GM18867 (cell line): Measurements from ENCODE around the gene SEC14L1.
"Not testable (repeated sequence)": the region's sequence is repeated elsewhere in the genome, so short reads cannot be mapped to it uniquely, and the experiment has no call there.

Experiments used
- ATAC-seq: cut with Tn5 transposase; IDR thresholded peaks from one replicate; pipeline ENCODE4 v1.9.1; 2021; ENCODE audit warnings: mild to moderate bottlenecking, moderate library complexity; ENCODE audit not compliant: unreplicated experiment

SEC14L1 gene

DNA sequence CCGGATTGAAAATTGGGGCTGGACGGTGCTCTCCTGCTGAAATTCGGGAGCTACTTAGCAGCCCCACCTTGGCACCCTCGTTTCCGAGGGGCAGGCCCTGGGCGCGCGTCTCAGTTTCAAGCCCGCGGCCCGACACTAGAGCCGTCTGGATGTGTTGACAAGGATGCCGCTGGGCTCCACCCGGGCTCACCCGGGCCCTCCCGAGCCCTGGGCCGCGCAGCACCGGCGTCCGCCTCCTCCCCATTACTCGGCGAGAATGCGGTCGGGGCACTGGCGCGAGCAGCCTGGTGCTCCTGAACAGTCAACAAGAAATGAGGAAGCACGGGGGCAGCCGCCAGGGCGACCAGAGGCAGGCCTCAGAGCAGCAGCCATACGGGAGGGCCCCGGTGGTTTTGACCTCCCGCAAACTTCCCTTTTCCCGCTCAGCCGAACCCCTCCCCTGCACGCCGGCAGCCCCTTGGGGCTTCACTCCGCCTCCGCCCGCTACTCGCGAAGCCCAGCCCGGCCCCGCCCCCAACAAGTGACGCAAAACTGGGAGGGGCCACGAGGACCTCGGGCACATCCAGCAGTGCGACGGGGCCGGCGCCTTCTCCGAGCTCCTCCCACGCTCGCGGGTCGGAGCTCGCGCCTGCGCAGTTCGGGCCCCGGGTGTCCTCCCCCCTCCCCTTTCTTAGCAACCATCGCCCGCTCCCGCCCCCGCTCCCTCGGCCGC, 447 bp upstream of the SEC14L1 start:
- ATAC-seq: peak; percentile 82

DNA sequence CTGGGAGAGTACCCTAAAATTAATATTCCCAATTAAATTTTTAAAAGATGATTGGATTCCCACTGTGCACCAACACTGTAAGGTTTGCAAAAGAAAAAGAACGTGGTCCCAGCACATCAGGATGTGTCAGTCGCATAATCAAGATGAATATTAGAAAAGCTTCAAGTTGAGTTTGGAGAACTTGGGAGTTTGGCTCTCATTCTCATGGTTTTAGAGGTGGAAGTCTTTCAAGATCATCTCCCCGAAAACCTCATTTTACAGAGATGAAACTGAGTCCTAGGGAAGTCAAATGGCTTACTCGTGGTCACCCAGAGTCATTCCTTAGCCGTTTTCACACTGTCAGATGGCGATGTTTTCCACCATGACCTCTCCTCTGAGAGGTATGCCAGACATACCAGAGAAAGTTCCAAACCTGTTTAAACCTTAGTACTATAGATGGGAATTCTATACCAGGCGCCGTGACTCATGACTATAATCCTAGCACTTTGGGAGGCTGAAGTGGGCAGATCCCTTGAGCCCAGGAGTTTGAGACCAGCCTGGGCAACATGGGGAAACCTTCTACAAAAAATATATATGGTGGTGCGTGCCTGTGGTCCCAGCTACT, 1.2 kb downstream of the SEC14L1 start:
- no peak for ATAC-seq

DNA sequence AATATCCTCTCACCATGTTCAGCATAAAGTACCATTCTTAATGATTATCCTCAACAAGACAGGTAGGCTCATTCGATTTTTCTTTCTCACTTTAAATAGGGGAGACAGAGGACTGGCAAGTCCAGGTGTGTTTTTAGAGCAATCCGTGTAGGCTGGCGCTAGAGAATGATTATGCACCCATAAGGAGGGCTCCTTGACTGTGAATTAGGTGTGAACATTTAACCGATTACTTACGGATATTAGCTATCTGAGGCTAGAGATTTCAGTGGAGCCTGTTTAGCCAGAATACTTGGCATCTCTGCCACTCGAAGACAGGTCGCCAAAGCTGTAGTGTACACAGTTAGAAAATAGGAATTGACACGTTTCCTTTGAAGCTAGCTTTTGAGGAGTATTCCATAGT, 1.9 kb downstream of the SEC14L1 start:
- ATAC-seq: no peak

DNA sequence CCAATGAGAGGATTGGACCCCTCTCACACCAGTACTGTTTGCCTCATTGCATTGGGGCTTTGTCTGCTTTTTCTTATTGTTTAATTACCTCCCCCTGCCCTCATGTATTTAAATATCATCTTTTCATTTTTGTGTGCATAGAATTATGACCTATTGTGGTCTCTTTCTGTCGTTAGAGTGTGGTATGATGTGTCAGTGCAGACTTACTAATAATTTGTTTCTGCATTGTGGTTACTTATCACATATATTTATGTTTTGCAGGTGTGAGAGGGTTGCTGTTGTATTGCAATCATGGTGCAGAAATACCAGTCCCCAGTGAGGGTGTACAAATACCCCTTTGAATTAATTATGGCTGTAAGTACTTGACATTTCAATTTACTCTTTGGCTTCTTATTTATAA, 2.5 kb downstream of the SEC14L1 start:
- ATAC-seq: no peak

DNA sequence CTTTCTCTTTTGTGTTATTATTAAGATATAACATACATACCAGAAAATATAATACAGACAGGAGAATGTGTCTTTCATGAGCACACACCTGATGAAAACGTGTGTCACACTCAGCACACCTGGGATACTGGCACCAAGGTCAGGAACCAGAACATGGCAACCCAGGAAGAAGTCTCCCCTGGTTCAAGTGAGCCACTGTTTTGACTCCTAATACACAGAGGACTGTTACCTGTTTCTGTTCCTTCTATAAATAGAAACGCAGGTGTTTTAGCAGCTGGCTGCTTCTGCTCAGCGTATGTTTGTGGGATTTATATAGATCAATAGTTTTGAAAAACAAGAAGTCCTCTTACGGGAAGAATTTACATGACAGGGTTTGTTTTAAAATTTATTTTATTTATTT, 3.5 kb downstream of the SEC14L1 start:
- ATAC-seq: no peak

DNA sequence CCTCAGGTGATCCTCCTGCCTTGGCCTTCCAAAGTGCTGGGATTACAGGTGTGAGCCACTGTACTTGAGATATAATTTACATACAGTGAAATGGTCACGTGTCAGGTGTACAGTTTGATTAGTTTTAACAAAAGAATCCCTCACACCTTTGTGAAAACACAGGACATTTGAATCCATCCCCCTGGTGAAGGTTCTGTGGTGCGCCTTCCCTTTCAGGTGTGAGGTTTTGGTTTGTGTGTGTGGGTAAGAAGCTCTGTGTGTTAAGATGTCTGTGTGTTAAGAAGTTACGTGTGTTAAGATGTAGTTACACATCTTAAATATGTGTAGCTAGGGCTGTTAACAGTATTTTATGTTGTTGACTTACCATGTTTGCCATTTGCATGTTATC, 4.4 kb downstream of the SEC14L1 start:
- ATAC-seq: no peak

DNA sequence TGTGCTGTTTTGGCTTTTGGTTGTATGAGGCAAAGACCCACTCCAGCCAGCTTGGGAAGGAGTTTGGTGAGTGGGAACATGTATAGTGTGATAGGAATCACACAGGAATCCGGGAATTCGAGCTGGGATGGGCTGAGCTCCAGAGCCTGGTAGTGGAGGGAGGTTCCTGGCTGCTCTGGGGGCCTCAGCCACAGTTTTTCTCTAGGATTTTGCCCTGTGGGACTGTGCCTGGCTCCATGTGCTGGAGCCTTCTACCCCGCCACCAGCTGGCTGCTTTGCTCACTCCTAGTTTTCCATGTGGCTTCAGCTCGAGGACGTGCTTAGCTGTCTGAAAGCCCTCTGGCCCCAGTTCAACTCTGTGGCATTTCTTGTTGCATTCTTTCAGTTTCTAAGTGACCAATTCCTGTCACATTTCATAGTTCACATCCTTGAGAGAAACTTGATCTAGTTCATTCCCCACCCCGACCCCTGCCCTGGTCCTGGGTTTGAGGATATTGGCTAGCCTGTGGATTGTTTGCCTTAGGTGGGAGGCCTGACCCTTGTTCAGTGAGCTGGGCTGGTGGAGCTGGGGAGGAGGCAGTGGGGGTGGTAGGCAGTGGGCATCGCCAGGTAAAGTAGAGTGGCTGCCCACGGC, 5.0 kb downstream of the SEC14L1 start:
- no peak for ATAC-seq

DNA sequence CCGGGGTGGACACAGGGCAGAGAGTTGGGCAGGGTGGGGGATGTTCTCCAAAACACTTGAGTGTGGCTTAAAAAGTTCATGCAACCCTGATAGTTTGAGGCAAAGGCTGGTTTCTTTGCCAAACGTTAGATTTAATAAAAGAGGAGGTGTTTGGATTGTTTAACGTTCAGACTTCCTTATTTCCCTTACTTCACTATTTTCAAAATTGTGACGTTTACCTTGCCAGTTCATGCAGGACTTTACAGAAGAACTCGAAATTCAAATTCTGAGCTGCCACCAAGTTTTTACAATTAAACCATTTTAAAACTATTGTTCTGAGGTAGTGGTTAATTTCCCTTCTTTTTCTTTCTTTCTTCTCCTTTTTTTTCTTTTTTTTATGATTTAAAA, 5.5 kb downstream of the SEC14L1 start:
- no peak for ATAC-seq

DNA sequence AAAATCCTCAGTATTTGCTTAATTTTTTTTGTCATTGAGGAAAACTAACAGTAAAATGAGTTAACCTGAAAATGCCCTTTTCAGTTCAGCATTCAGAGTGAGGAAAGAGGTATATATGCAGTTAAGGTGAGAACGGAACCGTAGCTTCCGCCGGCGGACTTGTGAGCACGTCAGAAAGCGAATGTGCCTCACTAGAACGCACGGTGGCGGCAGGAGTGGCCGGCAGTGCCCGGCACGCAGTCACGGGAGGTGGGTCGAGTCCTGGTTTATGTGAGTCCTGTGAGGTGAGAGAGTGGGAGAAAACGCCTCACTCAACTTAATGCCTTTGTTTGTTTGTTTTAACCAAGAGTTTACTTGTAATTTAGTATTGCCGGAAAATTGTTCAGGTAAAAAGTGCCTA, 6.1 kb downstream of the SEC14L1 start:
- no peak for ATAC-seq

DNA sequence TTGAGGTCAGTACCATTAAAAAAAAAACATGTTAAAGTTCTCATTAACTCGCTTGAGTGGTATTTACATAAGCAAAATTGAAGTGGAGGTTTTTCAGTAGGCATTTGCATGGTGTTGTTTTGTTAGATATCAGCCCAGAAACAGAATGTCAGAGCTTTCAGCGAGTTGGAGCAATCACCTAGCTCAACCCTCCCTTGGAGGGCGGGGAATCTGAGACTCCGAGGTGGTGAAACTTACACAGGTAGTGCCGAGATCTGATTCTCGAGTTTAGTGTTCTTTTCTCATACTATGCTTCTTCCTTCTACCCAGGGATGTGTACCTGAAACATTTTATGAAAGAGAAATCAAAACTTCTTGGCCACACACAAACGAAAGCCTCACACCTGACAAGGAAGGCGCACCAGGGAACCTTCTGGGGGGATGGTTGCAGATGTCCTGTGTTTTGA, 6.6 kb downstream of the SEC14L1 start:
- ATAC-seq: peak; percentile 64

DNA sequence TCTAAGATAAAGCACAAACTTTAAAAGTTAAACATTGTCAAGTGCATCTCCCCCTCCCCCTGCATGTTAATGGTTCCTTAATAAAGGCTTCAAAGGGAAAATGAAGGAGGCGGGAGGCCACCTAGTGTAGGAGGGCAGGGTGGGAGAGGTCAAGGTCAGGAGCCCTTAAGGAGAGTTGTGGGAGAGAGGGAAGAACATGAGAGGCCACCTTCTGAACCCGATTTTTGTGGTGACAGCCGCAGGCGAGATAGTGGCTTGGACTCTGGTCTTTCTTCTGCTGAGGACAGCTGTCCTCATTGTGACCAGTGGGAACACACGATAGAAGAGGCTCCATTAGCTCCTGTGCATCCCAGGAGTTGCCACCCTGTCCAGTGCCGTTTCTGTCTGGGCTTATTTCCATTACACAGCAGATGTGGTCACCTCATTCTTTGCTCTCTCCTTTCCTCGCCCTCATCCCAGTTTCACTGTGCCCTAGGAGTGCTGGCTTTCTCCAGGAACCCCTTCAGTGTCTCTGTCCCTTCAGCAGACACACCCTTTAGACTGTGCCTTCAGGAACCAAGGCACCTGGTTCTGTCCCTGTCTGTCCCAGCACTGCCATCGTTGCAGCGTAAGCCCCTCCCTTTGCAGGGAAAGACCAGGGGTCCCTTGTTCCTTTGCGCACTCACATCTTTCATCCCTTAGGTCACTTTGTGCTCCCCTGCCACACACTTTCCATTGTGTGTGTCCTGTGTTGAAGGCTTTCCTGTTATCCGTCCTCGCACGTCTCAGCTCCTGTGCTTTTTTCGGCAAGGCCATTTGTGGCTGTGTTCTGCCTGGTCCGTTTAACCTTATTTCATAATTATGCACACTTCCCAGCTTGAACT, 7.5 kb downstream of the SEC14L1 start:
- no peak for ATAC-seq

DNA sequence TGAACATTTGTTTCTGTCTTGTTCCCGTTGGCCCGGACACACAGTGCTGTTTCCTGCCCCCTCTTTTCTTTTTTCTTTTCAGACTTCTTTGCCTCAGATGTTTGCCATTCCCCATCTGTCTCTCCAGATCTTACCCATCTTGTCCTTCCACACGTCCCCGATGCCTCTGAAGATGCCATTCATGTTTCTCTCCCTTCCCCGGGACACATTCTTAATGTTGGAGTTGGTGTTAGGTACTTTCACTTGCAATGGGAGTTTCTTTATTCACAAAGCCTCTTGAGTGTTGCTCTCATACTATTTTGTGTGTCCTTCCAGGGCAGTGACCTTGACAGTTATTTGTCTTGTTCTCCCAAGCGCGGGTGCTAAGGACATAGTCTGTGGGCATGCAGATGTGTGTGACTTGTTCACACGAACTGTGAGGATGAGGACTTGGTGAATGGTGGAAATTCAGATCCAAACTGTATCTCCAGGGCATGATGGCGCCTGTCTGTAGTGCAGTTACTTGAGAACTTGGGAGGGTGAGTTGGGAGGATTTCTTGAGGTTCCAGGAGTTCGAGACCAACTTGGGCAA, 8.3 kb downstream of the SEC14L1 start:
- ATAC-seq: no peak

DNA sequence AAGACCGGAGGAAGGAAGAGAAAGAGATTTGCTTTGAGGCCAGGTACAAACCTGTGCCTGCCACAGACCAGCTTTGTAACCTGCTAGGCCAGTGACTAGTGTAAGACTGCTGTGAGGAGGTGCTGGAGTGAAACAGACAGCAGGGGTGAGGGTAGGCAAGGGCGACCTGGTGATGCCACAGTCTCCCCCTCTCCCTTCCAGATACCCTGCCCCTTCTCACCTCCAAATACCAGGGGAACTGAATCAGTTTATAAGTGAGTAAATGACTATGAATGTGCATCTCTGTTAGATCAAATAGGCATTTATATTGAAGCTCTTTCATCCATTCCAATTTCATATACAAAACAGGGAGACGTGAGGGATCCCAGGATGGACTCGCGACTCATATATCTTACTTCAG, 9.4 kb downstream of the SEC14L1 start:
- no peak for ATAC-seq

DNA sequence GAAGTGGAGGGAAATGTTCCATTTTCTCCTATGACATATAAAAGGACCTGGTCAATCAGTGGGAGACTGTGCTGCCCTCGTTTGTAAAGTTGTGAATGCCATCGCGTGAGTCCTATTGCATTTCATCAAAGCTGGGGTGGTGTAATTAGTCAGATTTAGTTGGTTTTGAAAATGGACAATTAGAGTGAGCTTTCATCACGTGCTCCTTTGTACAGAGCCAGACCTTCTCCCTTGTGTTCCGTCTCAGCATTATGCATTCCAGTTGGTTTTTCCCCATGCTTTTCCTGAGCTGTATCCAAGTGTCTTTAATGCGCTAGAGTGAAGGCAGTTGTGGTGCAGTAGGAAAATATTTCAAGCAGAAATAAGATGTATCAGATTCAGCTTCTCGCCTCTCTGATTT, 10.4 kb downstream of the SEC14L1 start:
- no peak for ATAC-seq

DNA sequence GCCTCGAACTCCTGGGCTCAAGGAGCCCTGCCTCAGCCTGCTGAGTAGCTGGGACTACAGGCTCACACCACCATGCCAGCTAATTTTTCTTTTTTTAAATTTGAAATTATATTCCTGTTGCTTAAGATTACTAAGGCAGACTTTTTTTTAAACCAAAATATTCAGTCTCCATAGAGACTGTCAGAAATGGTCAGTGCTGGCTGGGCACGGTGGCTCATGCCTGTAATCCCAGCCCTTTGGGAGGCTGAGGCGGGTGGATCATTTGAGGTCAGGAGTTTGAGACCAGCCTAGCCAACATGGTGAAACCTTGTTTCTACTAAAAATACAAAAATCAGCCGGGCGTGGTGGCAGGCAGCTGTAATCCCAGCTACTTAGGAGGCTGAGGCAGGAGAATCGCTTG, 11.3 kb downstream of the SEC14L1 start:
- ATAC-seq: not testable (repeated sequence)

DNA sequence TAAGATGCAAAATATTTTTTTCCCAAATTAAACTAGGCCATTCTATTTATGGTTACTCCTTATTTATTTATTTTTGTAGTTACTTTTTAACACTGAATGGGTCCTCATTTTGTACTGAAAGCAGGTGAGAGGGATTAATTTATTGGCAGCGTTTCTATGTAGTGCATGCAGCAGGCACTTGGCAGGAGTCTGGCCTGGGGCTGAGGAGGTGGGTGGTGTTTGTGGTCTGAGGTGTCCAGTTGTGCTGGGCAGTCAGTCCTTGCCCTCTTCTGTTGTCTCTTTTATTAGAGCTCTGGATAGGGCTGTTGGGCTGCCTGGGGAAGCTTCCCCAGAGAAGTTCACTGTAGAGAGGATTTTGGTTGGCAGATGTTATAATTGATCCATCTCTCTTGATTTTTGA, 12.7 kb downstream of the SEC14L1 start:
- no peak for ATAC-seq

DNA sequence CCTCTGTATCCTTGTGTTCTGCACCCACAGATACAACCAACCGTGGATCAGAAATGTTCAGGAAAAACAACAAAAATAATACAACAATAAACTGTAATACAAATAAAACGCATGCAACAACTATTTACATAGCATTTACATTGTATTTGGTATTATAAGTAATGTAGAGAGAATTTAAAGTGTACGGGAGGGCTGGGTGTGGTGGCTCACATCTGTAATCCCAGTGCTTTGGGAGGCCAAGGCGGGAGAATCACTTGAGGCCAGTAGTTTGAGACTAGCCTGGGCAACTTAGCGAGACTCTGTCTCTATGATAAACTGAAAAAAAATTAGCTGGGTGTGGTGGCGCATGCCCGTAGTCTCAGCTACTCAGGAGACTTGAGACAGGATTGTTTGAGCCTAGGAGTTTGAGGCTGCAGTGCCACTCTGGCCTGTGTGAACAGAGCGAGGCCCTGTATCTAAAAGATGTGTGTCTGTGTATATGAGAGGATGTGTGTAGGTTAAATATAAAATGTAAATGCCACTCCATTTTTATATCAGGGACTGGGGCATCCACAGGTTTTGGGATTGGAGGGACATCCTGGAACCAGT, 13.3 kb downstream of the SEC14L1 start:
- no peak for ATAC-seq

DNA sequence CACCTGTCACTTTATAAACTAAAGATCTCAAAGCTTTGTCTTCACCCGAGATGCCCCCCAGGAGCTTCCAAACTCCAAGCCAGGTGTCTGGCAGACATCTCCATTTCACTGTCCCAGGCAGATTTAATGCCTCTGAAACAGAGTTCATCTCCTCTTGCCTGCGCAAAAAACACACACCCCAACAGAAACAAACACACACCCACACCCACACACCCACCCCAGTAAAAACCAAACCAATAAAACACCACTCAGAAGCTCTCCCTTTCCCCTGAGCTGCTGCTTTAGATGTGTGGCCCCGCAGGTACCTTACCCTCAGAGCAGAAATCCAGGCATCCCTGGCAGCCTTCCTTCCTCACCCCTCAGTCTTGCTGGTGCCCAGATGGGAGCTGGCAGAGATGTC, 14.4 kb downstream of the SEC14L1 start:
- ATAC-seq: no peak

DNA sequence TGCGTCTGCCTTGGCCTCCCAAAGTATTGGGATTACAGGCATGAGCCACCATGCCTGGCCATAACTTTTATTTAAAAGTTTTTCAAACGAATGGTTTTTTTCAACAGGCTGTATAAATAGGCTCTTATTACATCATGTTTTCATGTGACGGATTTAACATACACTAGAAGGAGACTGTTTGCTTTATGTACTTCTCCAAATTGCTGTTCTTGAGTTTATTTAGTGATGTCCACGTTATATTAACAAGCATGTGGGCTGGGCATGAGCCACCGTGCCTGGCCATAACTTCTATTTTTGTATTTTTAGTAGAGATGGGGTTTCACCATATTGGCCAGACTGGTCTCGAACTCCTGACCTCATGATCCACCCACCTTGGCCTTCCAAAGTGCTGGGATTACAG, 17.0 kb downstream of the SEC14L1 start:
- not testable (repeated sequence) for ATAC-seq

DNA sequence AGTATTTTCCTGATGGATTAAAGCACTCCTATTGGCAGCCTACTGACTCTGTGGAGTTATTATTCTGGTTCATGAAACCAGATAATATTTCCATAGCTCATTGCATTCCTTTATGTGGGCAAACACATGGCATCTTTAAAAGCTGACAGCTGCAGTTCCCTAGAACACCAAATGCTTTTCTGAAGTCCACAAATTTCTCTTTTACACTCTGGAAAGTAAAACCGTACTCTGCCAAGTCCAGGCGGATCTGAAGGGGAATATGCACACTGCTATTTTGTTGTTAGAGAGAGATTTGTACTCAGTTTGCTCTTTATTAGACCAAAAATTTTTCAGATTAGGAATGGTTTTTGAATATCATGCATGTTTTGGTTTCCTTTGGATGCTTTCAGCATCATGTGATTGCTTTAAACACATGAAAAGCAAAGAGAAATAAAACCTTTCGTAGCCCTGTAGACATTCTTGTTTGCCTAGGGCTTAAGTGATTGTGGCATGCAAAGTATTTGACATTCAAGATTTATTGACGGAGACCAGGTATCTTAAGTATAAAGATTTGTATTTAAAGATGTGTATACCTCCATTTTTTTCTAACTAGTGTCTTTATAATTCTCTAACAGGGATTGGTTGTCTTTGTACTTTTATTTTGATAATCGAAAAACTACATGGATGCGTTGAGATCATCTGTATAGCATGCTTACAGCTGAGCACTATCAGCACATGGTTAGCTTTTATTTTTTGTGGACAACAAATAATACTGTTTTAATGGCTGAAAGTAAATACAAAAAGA, 19.5 kb downstream of the SEC14L1 start:
- ATAC-seq: no peak
